Stimulated activated CD4-positive, alpha-beta T cell treated with anti-CD3 and anti-CD28 coated beads, Interleukin-15, amount 100 ng/mL, for 1 hour (primary cell): ENCODE data around the gene TMEM131.
"Not testable (repeated sequence)": the region's sequence is repeated elsewhere in the genome, so short reads cannot be mapped to it uniquely, and the experiment has no call there.

Experiments used
- DNase-seq, 2 donors: peaks; one replicate each; pipeline ENCODE4 v3.0.0-alpha.2; 2020; ENCODE audit warnings: low read depth in 1 of 2, low spot score in 1 of 2

TMEM131 gene

GRCh38 chr2:97869722-97870346, 125.9 kb downstream of the TMEM131 start:
- DNase-seq, result no peak

DNA sequence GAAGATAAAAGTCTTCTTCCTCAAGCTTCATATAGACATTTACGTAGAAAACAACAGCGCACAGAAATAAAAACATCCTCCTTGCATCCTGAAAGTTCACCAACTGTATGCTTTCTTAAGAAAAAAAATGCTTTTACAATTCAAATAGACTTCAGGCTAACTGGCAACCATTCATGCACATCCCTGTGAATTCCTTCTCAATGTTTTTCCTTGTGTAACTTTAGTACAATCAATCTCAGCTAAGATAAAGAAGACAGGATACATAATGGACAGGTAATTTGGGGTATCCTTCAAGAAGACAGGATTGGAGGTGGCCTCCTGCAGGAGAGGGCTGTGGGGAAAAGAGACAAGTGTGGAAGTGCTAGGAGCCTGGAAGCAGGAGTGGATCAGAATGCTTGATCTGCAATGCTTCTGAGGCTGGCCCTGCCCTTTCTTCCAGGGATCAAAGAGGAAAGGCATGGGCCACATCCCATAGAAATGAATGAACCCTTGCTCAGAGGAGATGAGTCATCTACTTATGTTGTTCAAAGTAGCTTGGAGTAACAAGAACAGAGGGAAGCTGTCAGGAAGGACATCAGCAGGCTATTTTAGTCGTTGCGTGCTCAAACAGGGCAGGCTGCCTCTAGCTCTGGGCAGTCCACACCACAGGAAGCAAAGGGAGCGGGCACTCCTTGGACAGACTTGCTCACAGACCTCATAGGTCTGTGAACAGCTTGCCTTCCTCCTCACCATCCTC, 126.6 kb downstream of the TMEM131 start:
- DNase-seq, result no peak

- DNase-seq, result no peak
Measured at GRCh38 chr2:97863829-97864228, 131.9 kb downstream of the TMEM131 start.

GRCh38 chr2:97861177-97861576, 134.6 kb downstream of the TMEM131 start:
- DNase-seq, result no peak

- no peak for DNase-seq
Measured at GRCh38 chr2:97858442-97858841, 137.3 kb downstream of the TMEM131 start.

GRCh38 chr2:97857553-97857952, 138.2 kb downstream of the TMEM131 start:
- DNase-seq, result no peak

DNA sequence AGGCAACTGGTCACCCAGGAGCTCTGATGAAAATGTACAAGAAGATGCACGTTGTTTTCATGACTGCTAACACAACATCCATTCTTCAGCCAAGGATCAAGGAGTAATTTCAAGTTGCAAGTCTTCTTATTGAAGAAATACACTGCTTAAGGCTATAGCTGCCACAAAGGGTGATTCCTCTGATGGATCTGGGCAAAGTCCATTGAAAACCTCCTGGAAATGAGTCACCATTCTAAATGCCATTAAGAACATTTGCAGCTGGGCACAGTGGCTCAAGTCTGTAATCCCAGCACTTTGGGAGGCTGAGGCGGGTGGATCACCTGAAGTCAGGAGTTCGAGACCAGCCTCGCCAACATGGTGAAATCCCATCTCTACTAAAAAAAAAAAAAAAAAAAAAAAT, 142.7 kb downstream of the TMEM131 start:
- not testable (repeated sequence) for DNase-seq

- no peak for DNase-seq
Measured at GRCh38 chr2:97851172-97851571, 144.6 kb downstream of the TMEM131 start.

DNA sequence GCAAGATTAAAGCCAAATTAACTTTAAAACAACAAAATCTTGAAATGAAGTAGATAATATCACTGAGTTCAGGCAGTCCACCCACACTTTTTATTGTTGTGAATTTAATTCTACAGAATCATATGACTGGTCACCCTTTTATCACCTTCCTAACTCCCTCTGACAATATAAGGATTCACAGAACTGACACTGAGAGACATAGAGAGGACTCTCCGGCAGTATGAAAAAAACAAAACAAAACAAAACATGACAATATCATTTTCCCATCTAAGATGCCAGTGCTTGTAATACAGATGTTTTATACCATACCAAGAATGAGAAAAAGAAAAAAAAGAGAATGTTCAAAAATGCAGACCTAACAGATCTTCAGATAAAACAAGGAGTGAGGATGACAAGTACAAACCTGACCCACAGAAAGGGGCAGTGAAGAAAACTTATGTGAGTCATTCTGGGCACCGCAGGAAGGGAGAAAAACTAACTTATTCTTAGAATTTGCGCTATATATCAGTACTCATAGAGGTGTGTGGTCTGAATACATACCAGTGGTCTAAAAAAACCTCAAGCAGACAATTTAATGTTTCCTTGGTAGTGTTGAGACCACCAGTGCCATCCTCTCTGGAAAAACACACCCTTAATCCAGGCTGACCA, 145.7 kb downstream of the TMEM131 start:
- DNase-seq, result no peak

DNA sequence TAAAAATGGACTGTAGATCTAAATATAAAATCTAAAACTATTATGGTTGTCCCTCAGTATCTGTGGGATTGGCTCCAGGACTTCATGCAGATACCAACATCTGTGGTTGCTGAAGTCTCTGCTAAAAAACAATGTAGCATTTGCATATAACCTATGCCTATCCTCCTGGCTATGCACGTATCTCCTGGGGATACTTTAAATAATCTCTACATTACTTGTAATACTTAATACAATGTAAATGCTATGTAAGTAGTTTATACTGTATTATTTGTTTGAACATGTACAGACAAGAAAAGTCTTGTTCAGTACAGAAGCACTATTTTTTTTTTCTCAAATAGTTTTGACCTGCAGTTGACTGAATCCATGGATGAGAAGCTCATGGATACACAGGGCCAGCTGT, 147.4 kb downstream of the TMEM131 start:
- no peak for DNase-seq

- not testable (repeated sequence) for DNase-seq
Measured at GRCh38 chr2:97846716-97847115, 149.0 kb downstream of the TMEM131 start.

GRCh38 chr2:97845818-97846217, 149.9 kb downstream of the TMEM131 start:
- DNase-seq, result no peak

DNA sequence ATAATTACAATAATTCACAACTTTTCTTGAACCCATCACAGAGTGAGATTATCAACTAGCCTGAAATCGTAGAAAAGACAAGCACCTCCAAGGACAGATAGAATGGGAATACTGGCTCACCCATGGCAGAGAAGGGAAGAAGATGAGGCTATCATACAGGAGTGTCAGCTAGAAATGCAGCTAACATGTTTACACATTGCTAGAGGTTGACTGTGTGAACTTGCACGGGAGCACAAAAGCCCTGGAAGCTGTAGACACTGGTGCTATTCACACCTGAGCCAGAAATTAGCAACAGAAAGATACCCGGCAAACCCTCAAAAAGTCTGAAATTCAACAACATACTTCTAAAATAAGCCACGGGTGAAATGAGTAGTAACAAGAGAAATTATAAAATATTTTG, 150.6 kb downstream of the TMEM131 start:
- no peak for DNase-seq

- DNase-seq, result no peak
Measured at GRCh38 chr2:97844311-97844859, 151.4 kb downstream of the TMEM131 start.

DNA sequence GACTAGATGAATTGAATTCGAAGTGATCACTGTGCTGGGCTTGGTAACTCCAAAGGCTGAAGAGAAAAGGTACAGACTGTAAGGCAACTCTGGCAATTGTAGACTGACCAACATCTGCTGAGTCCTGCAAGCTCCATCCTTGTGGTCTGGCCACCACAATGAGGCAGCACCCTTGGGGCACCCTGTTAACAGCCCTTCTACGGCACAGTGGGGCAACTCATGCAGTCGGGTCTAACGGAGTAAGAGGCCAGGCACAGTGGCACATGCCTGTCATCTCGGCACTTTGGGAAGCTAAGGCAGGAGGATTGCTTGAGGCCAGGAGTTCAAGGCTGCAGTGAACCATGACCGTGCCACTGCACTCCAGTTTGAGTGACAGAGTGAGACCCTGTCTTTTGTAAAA, 155.6 kb downstream of the TMEM131 start:
- DNase-seq, result no peak

- DNase-seq, result no peak
Measured at GRCh38 chr2:97834610-97835009, 161.1 kb downstream of the TMEM131 start.

- no peak for DNase-seq
Measured at GRCh38 chr2:97831121-97831520, 164.6 kb downstream of the TMEM131 start.

- DNase-seq, result not testable (repeated sequence)
Measured at GRCh38 chr2:97829255-97829654, 166.5 kb downstream of the TMEM131 start.

DNA sequence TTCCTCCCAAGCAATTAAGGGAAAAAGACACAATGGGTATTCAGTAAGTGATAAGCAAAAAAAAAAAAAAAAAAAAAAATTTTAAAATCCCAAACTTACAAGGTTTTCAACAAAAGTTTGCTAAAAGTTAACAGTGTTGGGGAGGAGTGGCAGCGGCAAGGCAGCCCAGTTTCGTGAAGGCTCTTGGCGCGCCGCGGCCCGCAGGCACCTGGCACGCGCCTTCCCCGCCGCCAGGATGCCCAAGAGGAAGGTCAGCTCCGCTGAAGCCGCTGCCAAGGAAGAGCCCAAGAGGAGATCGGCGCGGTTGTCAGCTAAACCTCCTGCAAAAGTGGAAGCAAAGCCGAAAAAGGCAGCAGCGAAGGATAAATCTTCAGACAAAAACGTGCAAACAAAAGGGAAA, 168.7 kb downstream of the TMEM131 start:
- not testable (repeated sequence) for DNase-seq

DNA sequence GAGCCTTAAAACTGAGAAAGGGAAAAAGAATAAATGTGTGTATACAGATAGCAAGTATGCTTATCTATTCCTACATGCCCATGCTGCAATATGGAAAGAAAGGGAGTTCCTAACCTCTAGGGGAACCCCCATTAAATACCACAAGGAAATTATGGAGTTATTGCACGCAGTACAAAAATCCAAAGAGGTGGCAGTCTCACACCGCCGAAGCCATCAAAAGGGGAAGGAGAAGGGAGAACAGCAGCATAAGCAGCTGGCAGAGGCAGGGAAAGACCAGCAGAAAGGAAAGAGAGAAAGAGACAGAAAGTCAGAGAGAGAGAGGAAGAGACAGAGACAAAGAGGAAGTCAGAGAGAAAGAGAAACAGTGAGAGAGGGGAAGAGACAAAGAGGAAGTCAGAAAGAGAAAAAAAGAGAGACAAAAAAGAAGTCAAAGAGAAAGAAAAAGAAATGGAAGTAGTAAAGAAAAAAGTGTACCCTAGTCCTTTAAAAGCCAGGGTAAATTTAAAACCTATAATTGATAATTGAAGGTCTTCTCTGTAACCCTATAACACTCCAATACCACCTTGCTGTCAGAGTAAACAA, 169.4 kb downstream of the TMEM131 start:
- not testable (repeated sequence) for DNase-seq

DNA sequence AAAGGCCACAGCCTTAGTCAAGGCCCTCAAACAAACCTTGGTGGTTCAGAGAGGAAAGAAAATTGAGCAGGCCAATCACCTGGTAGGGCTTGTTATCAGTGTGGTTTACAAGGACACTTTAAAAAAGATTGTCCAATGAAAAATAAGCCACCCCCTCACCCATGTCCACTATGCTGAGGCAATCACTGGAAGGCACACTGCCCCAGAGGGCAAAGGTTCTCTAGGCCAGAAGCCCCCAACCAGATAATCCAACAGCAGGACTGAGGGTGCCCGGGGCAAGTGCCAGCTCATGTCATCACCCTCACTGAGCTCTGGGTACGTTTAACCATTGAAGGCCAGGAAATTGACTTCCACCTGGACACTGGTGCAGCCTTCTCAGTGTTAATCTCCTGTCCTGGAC, 171.7 kb downstream of the TMEM131 start:
- DNase-seq, result not testable (repeated sequence)

DNA sequence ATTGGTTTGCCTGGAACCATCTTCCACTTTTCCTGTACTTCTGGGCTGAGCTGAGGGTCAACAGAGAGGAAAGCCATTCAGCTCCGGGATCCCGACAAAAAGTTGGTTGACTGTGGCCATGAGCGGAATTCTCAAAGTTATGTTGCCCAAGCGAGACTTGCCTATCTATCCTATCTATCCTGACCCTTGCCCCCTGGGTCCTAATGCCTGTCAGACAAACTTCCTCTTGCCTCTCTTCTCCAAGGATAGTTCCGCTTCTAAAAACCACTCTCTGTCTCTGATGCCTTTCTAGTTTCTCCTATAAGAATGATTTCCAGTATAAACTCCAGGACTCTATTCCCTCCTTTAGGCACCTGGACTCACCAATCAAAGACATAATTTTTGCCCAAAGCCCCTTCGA, 173.9 kb downstream of the TMEM131 start:
- DNase-seq, result not testable (repeated sequence)
